ENCODE measurements around the gene MS4A3. TPM values are rescaled to one million over a fixed set of nuclear protein-coding genes. Genes with fewer than 3 reads are reported as not detected.
"Not testable (repeated sequence)": the region's sequence is repeated elsewhere in the genome, so short reads cannot be mapped to it uniquely, and the experiment has no call there.

The MS4A3 gene
- not detected for polyA plus RNA-seq (2013, experiment 1 of 2)
- not detected for polyA plus RNA-seq (2013, experiment 2 of 2)

- DNase-seq, result peak; percentile 51
- no peaks in the 10 kb centered on the region for H3K36me3 ChIP-seq (ENCODE audit: control insufficient read depth, insufficient read depth, low read length)
- H4K5ac ChIP-seq (ENCODE audit: low read length), result no peak within 1 kb of the TSS
- no peak within 1 kb of the TSS for H3K23ac ChIP-seq (ENCODE audit: low read length)
- H4K8ac ChIP-seq (ENCODE audit: low read depth, low read length), result no peak within 1 kb of the TSS
- no peak within 1 kb of the TSS for H3K4ac ChIP-seq (ENCODE audit: low read depth, low read length)
- H2AK5ac ChIP-seq (ENCODE audit: low read length), result no peak within 1 kb of the TSS
- no peak within 1 kb of the TSS for H2BK15ac ChIP-seq (replicated peaks; ENCODE audit: low read depth)
- no peak within 1 kb of the TSS for H3K27ac ChIP-seq (ENCODE audit: low read depth, low read length)
- WGBS (ENCODE audit: extremely low coverage, insufficient coverage, low lambda C conversion rate), result no CpG with 5 or more reads among the region's 8 CpGs
- H3K56ac ChIP-seq (ENCODE audit: low read length), result no peak within 1 kb of the TSS
- H3K4me2 ChIP-seq (ENCODE audit: low read length), result no peak within 1 kb of the TSS
- H3K4me3 ChIP-seq (ENCODE audit: low read length), result no peak within 1 kb of the TSS
- no peaks in the 10 kb centered on the region for H3K27me3 ChIP-seq (ENCODE audit: insufficient read depth, low read length, poor library complexity)
- H3K18ac ChIP-seq (ENCODE audit: low read length), result no peak within 1 kb of the TSS
- H3K4me1 ChIP-seq (ENCODE audit: control insufficient read depth, low read depth, low read length), result no peaks in the 10 kb centered on the region
- no peak within 1 kb of the TSS for H2BK5ac ChIP-seq (ENCODE audit: low read length)
- H3K79me1 ChIP-seq (ENCODE audit: low read length), result no peaks in the 10 kb centered on the region
- H3K79me2 ChIP-seq (ENCODE audit: control insufficient read depth, insufficient read depth, low read length), result no peaks in the 10 kb centered on the region
- no peak within 1 kb of the TSS for H3K9ac ChIP-seq (ENCODE audit: low read length)
- no peak within 1 kb of the TSS for H2BK120ac ChIP-seq (ENCODE audit: low read depth, low read length)
These were observed at the start of gene MS4A3 for GRCh38 chr11:60056349-60056969. MS4A3 (plus strand) TSS chr11:60056665; CDS start chr11:60061161, 4,496 bp downstream.

GRCh38 chr11:60016881-60017280 lies 39.6 kb upstream of the MS4A3 start, which contains the start of gene OOSP4B:
OOSP4B (plus strand) TSS chr11:60017181.
- no peak within 1 kb of the TSS for H3K4me2 ChIP-seq (ENCODE audit: low read length)
- H3K79me2 ChIP-seq (ENCODE audit: control insufficient read depth, insufficient read depth, low read length), result no peaks in the 10 kb centered on the region
- H4K5ac ChIP-seq (ENCODE audit: low read length), result no peak within 1 kb of the TSS
- no peaks in the 10 kb centered on the region for H3K27me3 ChIP-seq (ENCODE audit: insufficient read depth, low read length, poor library complexity)
- no peak within 1 kb of the TSS for H4K8ac ChIP-seq (ENCODE audit: low read depth, low read length)
- no peaks in the 10 kb centered on the region for H3K4me1 ChIP-seq (ENCODE audit: control insufficient read depth, low read depth, low read length)
- no peaks in the 10 kb centered on the region for H3K36me3 ChIP-seq (ENCODE audit: control insufficient read depth, insufficient read depth, low read length)
- no peak within 1 kb of the TSS for H3K18ac ChIP-seq (ENCODE audit: low read length)
- no peak within 1 kb of the TSS for H3K23ac ChIP-seq (ENCODE audit: low read length)
- no peaks in the 10 kb centered on the region for H3K79me1 ChIP-seq (ENCODE audit: low read length)
- H3K56ac ChIP-seq (ENCODE audit: low read length), result no peak within 1 kb of the TSS
- H3K27ac ChIP-seq (ENCODE audit: low read depth, low read length), result no peak within 1 kb of the TSS
- WGBS (ENCODE audit: extremely low coverage, insufficient coverage, low lambda C conversion rate), result no CpG with 5 or more reads among the region's 1 CpG
- no peak for DNase-seq
- H3K9ac ChIP-seq (ENCODE audit: low read length), result no peak within 1 kb of the TSS
- no peak within 1 kb of the TSS for H2BK120ac ChIP-seq (ENCODE audit: low read depth, low read length)
- no peak within 1 kb of the TSS for H3K4me3 ChIP-seq (ENCODE audit: low read length)
- no peak within 1 kb of the TSS for H2BK15ac ChIP-seq (replicated peaks; ENCODE audit: low read depth)
- no peak within 1 kb of the TSS for H2AK5ac ChIP-seq (ENCODE audit: low read length)
- H2BK5ac ChIP-seq (ENCODE audit: low read length), result no peak within 1 kb of the TSS
- no peak within 1 kb of the TSS for H3K4ac ChIP-seq (ENCODE audit: low read depth, low read length)

- Histone ChIP-seq H2BK5ac (ENCODE audit: low read length) (no peak overlapping the region), H2BK120ac (ENCODE audit: low read depth, low read length) (no peak overlapping the region), H3K36me3 (ENCODE audit: control insufficient read depth, insufficient read depth, low read length) (no peaks in the 10 kb centered on the region), H3K79me2 (ENCODE audit: control insufficient read depth, insufficient read depth, low read length) (no peaks in the 10 kb centered on the region), H3K9ac (ENCODE audit: low read length) (no peak overlapping the region), H3K4me1 (ENCODE audit: control insufficient read depth, low read depth, low read length) (no peaks in the 10 kb centered on the region), H3K79me1 (ENCODE audit: low read length) (no peaks in the 10 kb centered on the region), H4K8ac (ENCODE audit: low read depth, low read length) (no peak overlapping the region), H3K27me3 (ENCODE audit: insufficient read depth, low read length, poor library complexity) (no peaks in the 10 kb centered on the region), H3K4ac (ENCODE audit: low read depth, low read length) (no peak overlapping the region), H3K23ac (ENCODE audit: low read length) (no peak overlapping the region), H2AK5ac (ENCODE audit: low read length) (no peak overlapping the region), H4K5ac (ENCODE audit: low read length) (no peak overlapping the region), H3K4me2 (ENCODE audit: low read length) (no peak overlapping the region), H3K18ac (ENCODE audit: low read length) (no peak overlapping the region), H3K4me3 (ENCODE audit: low read length) (no peak overlapping the region), H2BK15ac (replicated peaks; ENCODE audit: low read depth) (no peak overlapping the region), H3K27ac (ENCODE audit: low read depth, low read length) (no peak overlapping the region), H3K56ac (ENCODE audit: low read length) (no peak overlapping the region)
- peak; percentile 11 for DNase-seq
- WGBS (ENCODE audit: extremely low coverage, insufficient coverage, low lambda C conversion rate), result no CpG with 5 or more reads among the region's 8 CpGs
These were observed 38.4 kb upstream of the MS4A3 start for GRCh38 chr11:60018058-60018457.

GRCh38 chr11:60020376-60020775 lies 36.1 kb upstream of the MS4A3 start:
- not testable (repeated sequence) for H3K23ac ChIP-seq (ENCODE audit: low read length); DNase-seq; H3K9ac ChIP-seq (ENCODE audit: low read length); H3K4ac ChIP-seq (ENCODE audit: low read depth, low read length); H3K18ac ChIP-seq (ENCODE audit: low read length); H2BK120ac ChIP-seq (ENCODE audit: low read depth, low read length); H3K4me1 ChIP-seq (ENCODE audit: control insufficient read depth, low read depth, low read length); H2BK5ac ChIP-seq (ENCODE audit: low read length); H3K27me3 ChIP-seq (ENCODE audit: insufficient read depth, low read length, poor library complexity); H3K36me3 ChIP-seq (ENCODE audit: control insufficient read depth, insufficient read depth, low read length); H3K27ac ChIP-seq (ENCODE audit: low read depth, low read length); H4K8ac ChIP-seq (ENCODE audit: low read depth, low read length); H2AK5ac ChIP-seq (ENCODE audit: low read length); H3K4me2 ChIP-seq (ENCODE audit: low read length); H2BK15ac ChIP-seq (replicated peaks; ENCODE audit: low read depth); H3K4me3 ChIP-seq (ENCODE audit: low read length); H3K79me2 ChIP-seq (ENCODE audit: control insufficient read depth, insufficient read depth, low read length); H3K79me1 ChIP-seq (ENCODE audit: low read length); H3K56ac ChIP-seq (ENCODE audit: low read length); H4K5ac ChIP-seq (ENCODE audit: low read length)
- WGBS (ENCODE audit: extremely low coverage, insufficient coverage, low lambda C conversion rate), result no CpG with 5 or more reads among the region's 27 CpGs

- no peak overlapping the region for H4K8ac ChIP-seq (ENCODE audit: low read depth, low read length)
- no peak overlapping the region for H2AK5ac ChIP-seq (ENCODE audit: low read length)
- no peak overlapping the region for H3K9ac ChIP-seq (ENCODE audit: low read length)
- no peak overlapping the region for H3K18ac ChIP-seq (ENCODE audit: low read length)
- no peak overlapping the region for H3K4ac ChIP-seq (ENCODE audit: low read depth, low read length)
- no peak overlapping the region for H3K56ac ChIP-seq (ENCODE audit: low read length)
- WGBS (ENCODE audit: extremely low coverage, insufficient coverage, low lambda C conversion rate), result no CpG with 5 or more reads among the region's 3 CpGs
- no peak overlapping the region for H3K4me3 ChIP-seq (ENCODE audit: low read length)
- no peak overlapping the region for H2BK15ac ChIP-seq (replicated peaks; ENCODE audit: low read depth)
- no peaks in the 10 kb centered on the region for H3K36me3 ChIP-seq (ENCODE audit: control insufficient read depth, insufficient read depth, low read length)
- no peak overlapping the region for H3K23ac ChIP-seq (ENCODE audit: low read length)
- H2BK5ac ChIP-seq (ENCODE audit: low read length), result no peak overlapping the region
- H3K4me1 ChIP-seq (ENCODE audit: control insufficient read depth, low read depth, low read length), result no peaks in the 10 kb centered on the region
- H2BK120ac ChIP-seq (ENCODE audit: low read depth, low read length), result no peak overlapping the region
- H3K79me2 ChIP-seq (ENCODE audit: control insufficient read depth, insufficient read depth, low read length), result no peaks in the 10 kb centered on the region
- H3K27me3 ChIP-seq (ENCODE audit: insufficient read depth, low read length, poor library complexity), result no peaks in the 10 kb centered on the region
- no peak for DNase-seq
- H3K79me1 ChIP-seq (ENCODE audit: low read length), result no peaks in the 10 kb centered on the region
- no peak overlapping the region for H3K27ac ChIP-seq (ENCODE audit: low read depth, low read length)
- no peak overlapping the region for H3K4me2 ChIP-seq (ENCODE audit: low read length)
- H4K5ac ChIP-seq (ENCODE audit: low read length), result no peak overlapping the region
These were observed 27.3 kb upstream of the MS4A3 start for GRCh38 chr11:60029015-60029632.

Measured in mesendoderm (in vitro differentiated cells).